Stimulated activated CD4-positive, alpha-beta T cell treated with anti-CD3 and anti-CD28 coated beads, Interleukin-1b, Interleukin-23, amount 100 ng/mL, for 1 hour (primary cell): ENCODE measurements around the gene ACD.

Experiments
- DNase-seq, 2 donors: peaks; one replicate each; pipeline ENCODE4 v3.0.0-alpha.2; 2020; ENCODE audit warnings: low read depth in 2 of 2

ACD gene

DNA sequence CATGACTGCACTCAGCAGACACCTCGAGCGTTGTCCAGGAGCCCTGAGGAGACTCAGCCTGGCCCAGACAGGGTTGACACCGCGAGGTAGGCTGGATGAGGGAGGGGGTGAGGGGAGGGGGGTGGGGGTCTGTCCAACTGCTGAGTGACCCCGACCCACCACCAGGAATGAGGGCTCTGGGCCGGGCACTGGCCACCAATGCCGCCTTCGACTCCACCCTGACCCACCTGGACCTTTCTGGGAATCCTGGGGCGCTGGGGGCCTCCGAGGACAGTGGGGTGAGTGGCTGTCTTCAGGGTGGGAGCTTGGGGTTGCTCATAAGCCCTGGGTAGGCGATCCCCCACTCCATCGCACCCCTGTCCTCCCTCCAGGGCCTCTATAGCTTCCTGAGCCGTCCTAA, 12.4 kb downstream of the ACD start:
- no peak for DNase-seq

DNA sequence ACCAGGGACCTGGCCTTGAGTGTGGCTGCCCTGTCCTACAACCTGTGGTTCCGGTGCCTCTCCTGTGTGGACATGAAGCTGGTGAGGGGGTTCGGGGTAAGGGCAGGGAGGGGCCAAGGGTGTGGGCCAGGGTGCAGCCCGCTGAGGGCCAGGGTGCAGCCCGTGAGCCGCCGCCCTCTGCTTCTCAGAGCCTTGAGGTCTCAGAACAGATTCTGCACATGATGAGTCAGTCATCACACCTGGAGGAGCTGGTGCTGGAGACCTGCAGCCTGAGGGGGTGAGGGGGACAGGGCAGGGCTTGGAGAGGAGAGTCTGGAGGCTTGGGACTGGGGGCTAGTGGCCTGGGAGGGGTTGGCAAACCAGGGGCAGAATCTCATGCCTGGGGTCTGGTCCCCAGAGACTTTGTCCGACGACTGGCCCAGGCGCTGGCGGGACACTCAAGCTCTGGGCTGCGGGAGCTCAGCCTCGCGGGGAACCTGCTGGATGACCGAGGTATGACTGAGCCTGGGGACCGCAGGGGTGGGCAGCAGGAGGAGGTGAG, 12.9 kb downstream of the ACD start:
- DNase-seq, result no peak

- DNase-seq, result no peak
These were observed 14.5 kb downstream of the ACD start for GRCh38 chr16:67645397-67646121.

- no peak for DNase-seq
These were observed 16.0 kb downstream of the ACD start for GRCh38 chr16:67644038-67644437.

DNA sequence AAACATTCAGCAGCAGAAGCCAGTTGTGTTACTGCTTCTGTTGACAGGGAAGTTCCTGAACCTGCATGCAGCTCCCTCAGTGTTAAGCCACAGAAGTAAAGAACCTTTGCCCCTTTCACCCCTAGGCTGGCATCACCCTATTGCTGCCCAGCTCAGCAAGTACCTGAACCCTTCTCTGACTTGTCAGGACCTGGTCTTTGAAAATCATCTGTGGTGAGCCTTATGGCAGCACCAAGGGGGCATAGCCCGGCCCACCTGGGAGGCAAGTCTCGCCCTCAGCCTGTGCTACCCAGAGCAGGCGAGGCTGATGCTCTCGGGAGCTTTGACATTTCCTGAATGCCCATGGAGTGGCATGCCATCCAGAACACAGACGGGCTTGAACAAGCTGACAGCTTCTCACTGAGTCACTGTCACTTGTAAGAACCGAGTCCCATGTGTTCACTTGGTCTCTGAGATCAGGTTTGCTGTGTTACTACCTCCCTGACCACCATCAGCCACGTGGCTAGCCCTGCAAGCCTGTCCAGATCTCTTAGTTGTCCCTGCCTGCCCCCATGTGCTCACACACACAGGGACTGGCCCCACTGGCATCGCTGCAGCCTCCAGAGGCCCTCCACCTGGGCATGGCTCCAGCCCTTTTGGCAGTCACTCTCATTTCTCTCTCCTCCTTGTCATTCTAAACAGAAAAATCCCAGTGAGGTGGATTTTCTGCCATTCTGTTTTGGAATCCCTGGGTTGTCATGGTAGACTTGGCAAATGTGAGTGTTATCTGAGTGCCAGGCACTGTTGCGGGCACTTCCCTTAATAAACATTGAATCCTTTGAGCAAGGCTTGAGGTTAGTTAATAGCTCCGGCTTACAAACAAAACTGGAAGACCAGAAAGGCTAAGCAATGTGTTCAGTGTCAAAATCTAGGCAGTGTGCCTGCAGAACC, 18.0 kb downstream of the ACD start:
- DNase-seq, result no peak

DNA sequence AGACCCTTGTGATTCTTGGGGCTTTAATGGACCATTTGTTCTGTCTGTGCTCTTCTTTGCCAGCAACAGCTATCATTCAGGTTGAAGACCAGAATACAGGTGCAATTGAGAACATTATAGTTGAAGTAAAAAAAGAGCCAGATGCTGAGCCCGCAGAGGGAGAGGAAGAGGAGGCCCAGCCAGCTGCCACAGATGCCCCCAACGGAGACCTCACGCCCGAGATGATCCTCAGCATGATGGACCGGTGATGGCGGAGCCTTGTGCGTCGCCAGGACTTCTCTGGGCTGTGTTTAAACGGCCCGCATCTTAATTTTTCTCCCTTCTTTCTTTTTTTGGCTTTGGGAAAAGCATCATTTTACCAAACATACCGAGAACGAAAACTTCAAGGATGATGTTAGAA, 22.4 kb downstream of the ACD start:
- no peak for DNase-seq

- DNase-seq, result no peak
These were observed 23.3 kb downstream of the ACD start for GRCh38 chr16:67636713-67637112.

- DNase-seq, result no peak
These were observed 27.5 kb downstream of the ACD start for GRCh38 chr16:67632415-67633172.

GRCh38 chr16:67628216-67628615, 31.8 kb downstream of the ACD start:
- no peak for DNase-seq

DNA sequence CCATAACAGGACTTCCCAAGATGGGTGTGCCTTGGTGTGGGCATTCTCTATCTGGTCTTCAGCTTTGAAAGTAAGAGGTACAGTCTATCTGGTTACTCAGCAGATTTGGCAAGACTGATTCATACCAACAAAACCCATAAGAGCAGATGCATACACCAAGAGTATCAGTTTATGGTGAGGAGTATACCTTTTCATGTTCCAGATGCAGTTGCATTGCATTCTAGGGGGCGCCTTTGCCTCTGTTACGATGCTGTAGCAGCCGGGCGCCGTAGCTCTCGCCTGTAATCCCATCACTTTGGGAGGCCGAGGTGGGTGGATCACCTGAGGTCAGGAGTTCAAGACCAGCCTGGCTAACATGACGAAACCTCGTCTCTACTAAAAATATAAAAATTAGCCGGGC, 46.3 kb downstream of the ACD start:
- no peak for DNase-seq

GRCh38 chr16:67608364-67608763, 51.7 kb downstream of the ACD start:
- no peak for DNase-seq
